IPS-18c (cell line): ENCODE results near the gene TSPAN31.
A peak's percentile ranks its signal among the peaks of the same experiment; 100 is the strongest.

ENCODE experiments used
- H3K4me3 ChIP-seq: 2 replicates; pipeline ENCODE4 v1.7.0; 2013; ENCODE audit warnings: low read depth, mild to moderate bottlenecking, low read length, moderate library complexity; ENCODE audit not compliant: insufficient read depth
- H3K9me3 ChIP-seq: one replicate; pipeline ENCODE4 v1.6.1; 2013; ENCODE audit warnings: mild to moderate bottlenecking, low read length, moderate library complexity; ENCODE audit not compliant: control insufficient read depth, insufficient read depth

Gene TSPAN31

DNA sequence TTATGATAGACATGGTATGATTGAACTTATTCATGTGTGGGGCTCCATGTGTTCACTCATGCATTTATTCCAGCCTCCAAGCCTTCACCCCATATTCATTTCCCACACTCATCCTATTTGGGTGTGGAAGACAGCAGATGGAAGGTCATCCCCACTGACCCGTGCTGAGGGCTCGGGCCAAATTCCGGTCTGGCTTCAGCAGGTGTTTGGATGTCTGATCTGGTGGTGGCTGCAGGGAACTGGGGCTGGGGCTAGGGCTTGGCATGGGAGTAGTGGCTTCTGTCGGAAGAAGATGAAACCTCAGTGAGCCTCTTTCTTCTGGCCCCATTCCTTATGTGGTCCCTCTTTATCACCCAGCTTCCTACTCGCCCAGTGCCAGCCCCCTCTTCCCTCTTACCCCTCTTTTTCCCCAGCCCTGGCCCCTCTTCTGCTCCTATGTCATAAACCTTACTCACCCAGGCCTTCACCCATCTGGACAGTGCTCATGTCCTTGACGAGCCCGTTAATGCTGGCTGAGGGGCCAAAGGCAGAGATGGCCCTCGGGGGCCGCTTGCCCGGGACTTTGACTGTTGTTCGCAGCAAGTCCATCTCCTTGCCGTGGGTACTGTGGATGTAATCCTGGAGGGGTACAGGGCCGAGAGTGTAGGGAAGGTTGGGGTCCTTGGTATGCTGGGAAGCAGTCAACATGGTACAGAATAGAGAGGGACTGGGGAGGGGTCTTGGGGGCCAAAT, 14.3 kb upstream of the TSPAN31 start:
- H3K9me3 ChIP-seq, result no peaks in the 10 kb centered on the region
- no peak overlapping the region for H3K4me3 ChIP-seq

DNA sequence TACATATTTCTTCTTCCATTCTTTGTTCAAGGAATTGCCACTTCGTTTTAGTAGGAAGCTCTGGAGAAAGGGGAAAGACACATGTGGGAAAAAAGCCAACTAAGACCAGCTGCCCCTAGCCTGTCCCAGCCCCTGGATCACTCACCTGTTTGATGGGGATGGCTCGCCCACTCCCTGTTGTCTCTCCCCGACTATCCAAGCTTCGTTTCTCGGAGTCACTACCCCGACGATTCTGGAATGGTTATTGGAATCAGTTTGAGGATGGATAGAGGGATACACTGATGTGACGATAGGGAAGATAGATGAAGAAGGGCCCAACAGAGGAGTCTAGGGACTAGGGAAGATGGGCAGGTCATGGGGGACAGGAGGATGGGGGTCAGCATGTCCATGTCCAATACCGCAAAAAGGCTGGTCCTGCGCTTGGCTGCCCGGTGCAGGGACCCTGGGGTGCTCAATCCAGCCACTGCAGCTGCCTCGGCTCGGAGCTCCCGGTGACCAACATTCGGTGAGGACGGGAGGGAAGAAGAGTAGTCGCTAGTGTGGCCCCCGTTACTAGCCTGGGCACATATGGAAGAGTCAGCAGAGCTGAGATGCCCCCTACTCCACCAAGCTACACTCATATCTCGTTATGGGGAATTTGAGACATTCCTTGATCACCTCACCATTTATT, 13.3 kb upstream of the TSPAN31 start:
- Histone ChIP-seq H3K9me3 (no peaks in the 10 kb centered on the region), H3K4me3 (no peak overlapping the region)

DNA sequence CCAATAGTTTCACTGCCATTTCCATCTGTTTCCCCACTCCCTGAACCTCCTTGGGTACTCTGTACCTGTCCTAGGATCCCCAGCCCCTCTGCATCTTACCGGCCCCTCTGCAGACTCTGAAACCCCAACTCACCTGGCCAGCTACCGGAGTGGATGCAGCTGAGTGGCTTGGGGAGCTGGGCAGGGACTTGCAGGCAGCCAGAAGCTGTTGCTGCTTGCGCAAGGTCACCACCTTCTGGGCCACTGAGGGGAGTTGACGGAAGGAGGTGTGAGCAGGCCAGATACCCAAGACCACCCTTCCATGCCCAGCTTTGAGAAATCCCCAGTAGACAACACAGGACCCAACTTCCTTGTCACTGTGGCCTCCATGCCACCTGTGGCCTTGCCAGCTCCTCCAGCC, 12.6 kb upstream of the TSPAN31 start:
- no peaks in the 10 kb centered on the region for H3K9me3 ChIP-seq
- no peak overlapping the region for H3K4me3 ChIP-seq

DNA sequence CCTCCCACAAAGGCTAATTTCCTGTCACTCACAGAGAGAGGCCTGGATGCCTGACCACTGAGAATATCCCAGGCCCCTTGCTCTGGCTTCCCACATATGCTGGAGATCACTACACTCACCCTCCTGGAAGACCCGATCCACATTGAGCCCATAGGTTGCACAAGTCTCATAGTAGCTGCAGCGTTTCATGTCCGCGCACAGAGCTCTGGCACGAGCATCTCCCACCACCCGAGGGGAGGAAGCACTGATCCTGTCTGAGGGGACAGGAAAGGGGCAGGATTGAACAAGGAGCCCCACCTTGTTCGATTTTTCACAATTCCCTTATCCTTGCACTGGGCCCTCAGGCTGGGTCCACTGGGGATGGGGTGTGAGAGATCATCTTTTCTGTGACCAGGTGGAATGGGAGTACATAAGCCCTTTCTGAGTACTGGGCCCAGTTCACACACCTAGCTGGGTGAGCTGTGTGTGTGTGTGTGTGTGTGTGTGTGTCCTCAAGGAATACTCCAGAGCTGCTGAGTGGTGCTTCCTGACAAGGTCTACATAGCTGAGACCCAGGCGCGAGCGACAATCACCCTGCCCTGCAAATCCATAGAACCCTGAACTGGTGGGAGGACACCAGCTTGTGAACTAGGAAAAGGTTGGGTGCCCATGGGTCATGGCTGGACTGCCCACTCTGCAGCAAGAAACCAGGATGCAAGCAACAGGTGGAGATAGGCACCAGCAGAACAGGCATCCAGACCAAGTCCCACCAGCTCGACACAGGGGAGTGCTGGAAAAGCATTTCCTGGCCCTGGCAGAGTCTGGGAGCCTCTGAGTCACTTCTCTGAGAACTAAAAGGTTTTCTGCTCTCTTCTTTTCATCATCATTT, 11.9 kb upstream of the TSPAN31 start:
- no peak overlapping the region for H3K4me3 ChIP-seq

DNA sequence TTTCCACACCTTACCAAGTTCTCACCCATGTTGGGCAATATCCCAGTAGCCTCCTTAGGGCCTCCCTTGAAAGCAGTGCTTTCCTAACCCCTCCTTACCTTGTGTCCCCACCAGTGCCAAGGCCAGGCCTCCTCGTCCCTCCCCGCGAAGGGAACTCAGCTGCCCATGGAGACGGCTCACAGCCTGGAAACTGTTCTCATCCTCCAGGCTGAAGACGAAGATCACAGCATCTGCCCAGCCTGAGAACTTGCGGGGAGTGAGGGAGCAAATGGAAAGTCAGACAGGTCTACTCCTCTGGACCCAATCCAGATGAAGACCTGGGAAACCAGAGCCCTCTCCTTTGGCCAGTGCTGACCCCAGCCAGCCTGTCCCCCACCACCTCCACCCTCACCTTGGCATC, 10.9 kb upstream of the TSPAN31 start:
- Histone ChIP-seq H3K4me3 (no peak overlapping the region), H3K9me3 (no peaks in the 10 kb centered on the region)

More for the DNA sequence above, 11.9 kb upstream of the TSPAN31 start:
- no peaks in the 10 kb centered on the region for H3K9me3 ChIP-seq

DNA sequence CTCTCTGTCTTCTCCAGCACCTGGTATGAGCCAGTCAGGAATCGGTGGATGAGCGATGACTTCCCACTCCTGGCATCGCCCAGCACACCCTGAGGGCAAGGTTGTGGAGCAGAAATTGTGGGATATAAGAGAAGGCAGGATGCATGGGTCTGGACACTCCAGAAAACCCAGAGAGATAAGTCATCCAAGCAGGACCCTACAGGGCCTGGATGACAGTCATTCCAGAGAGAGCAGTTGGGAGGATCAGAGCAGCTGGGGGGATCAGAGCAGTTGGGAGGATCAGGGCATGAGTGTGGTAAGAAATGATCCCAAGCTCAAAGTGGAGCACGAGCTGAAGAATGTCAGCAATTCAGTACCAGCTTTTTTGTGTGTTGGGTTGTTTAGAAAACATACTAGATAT, 10.2 kb upstream of the TSPAN31 start:
- Histone ChIP-seq H3K9me3 (no peaks in the 10 kb centered on the region), H3K4me3 (no peak overlapping the region)

DNA sequence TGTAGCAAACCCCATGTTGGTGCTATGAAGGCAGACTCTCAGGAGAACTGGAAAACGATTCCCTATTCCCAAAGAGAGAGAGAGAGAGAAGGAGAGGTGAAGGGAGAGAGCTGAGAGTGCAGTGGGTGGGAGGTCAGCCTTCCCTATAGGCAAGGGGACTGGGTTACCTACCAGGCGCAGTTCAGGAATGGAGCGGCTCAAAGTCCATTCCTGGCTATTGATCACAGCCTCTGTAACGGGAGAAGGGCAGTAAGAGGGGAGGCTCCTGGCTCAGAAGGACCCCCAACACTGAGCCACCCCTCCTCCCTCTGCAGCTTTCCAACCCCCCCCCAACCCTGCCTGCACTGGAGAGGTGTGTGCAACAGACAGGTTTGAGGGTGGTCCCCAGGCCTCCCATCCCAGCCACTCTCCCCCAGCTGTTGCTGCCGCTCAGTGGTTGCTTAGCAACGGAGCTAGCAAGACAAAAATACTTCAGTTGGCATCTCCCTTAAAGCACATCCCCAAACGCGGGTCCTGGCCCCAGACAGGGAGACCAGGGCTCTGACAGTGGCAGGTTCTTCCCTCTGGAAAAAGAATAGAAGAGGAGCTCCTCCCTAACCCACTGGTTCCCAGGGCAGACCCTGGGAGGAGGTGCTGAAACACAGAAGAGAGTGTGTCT, 9.5 kb upstream of the TSPAN31 start:
- Histone ChIP-seq H3K9me3 (no peaks in the 10 kb centered on the region), H3K4me3 (no peak overlapping the region)

DNA sequence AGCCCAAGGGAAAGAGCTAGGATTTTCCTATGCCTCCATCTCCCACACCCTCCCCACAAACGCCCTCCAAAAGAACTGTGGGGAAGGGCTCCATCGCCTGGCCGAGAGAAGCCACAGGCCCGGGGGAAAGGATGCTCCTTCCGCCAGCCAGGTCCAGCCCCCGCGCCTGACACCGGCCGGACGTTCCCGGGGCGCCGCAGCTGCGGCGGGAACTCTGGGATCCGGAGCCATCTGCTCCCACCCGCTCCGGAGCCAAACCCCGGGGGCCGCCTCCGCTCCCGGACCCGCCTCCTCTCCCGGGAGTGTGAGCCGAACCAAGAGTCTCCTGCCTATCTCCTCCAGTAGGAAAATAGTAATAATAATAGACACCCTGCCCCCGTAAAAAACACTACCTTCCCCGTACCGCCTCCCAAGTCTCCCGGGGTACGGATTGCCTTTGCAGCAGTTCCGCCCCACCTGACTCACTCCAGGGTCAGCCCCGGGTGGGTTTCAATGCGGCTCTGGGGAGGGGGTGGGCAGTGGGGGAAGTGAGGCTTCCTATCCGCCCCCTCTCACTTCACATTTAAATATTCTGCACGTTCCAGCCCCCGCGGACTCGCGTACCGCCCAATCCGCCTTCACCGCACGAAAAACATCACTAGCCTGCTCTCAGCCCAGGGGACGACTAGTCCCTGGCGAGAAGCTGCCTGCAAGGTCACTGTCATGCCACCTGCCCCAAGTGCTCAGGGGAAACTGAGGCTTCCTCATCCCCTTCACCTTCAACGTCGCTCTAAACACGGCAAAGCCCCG, 8.7 kb upstream of the TSPAN31 start:
- Histone ChIP-seq H3K9me3 (no peaks in the 10 kb centered on the region), H3K4me3 (peak overlapping the region; percentile 53)

DNA sequence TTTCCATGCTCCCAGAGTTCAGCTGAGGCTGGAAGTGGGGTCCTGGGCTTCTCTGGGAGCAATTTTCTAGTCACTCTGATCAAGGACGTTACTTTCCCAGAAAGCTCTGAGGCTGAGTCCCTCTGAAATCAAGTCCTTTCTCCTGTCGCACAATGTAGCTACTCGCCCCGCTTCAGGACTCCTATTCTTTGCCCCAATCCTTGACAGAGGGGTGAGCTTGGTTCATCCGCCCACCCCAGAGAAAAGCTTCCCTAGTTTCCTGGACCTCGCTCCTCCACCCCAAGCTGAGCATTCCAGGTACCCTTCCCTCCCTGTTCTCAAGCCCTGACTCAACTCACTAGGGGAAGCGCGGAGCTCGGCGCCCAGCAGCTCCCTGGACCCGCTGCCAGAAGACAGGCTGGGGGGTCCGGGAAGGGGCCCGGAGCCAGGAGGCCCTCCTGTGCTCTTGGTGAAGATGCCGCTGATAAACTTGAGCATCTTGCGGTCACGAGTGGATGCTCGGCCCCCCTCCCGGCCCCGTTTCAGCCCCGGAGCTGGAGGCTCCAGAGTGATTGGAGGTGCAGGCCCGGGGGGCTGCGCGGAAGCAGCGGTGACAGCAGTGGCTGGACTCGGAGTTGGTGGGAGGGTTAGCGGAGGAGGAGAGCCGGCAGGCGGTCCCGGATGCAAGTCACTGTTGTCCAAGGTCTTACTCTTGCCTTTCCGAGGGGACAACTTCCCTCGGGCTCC, 7.9 kb upstream of the TSPAN31 start:
- peak overlapping the region; percentile 53 for H3K4me3 ChIP-seq

DNA sequence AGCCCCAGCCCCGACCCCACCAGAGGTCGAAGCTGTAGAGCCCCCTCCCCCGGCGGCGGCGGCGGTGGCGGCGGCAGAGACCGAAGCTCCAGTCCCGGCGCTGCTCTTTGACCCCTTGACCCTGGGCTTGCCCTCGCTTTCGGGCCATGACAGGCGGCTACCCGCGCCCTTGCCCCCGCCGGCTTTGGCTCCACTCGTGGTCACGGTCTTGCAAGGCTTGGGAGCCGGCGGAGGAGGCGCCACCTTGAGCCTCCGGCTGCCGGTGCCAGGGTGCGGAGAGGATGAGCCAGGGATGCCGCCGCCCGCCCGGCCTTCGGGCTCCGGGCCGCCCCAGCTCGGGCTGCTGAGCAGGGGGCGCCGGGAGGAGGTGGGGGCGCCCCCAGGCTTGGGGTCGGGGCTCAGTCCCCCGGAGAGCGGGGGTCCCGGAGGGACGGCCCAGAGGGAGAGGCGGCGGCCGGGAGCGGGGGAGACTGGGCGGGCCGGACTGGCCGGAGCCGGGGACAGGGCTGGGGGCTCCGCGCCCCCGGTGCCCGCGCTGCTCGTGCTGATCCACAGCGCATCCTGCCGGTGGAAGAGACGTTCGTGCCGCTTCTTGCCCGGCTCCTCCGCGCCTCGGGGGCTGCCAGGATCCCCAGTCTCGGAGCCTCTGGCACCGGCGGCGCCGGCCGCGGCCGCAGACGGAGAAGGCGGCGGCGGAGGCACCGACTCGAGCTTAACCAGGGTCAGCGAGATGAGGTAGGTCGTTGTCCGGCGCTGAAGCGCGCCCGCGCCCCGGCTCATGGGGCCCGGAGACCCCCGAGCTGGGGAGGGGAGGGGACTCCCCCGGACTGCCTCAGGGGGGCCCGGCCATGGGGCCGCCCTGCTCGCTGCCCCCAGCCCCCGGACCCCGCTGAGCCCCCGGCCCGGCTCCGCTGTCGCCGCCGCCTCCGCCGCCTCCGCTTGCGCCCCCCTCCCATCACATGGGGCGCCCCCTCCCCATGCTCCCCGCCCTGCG, 7.1 kb upstream of the TSPAN31 start:
- Histone ChIP-seq H3K9me3 (no peaks in the 10 kb centered on the region), H3K4me3 (peak overlapping the region; percentile 53)

More for the DNA sequence above, 7.9 kb upstream of the TSPAN31 start:
- H3K9me3 ChIP-seq, result no peaks in the 10 kb centered on the region

DNA sequence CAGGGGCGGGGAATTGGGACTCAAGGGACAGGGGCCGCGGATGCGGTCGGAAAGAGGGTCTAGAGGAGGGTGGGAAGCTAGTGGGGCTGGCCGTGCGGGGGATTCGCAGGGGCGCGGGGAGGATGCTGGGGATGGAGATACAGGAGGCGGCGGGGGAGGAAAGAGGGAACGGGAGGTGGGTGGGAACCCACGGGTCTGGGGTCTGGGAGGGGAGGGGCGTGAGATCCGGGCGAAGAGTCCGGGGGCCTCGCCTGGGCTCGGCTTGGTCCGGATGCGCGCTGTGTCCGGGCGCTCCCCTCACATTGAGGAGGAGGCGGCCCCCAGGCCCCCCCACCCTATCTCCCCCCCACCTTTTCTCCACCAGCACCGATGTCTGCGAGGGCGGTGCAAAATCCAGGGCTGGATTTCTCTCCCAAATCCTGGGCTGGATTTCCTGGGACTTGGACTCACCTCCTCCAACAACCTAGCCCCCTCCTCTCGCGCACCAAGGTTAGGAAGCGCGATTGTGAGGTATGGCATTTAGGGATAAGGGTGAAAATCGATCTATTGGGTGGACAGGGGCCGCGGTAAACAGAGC, 6.1 kb upstream of the TSPAN31 start, which contains the start of gene AGAP2:
TSS of gene AGAP2 (minus strand) at position 82 of the 577 bp plus-strand sequence. CDS start 496 bp downstream, outside the sequence.
- H3K9me3 ChIP-seq, result no peaks in the 10 kb centered on the region
- H3K4me3 ChIP-seq, result peak within 1 kb of the TSS; percentile 53

DNA sequence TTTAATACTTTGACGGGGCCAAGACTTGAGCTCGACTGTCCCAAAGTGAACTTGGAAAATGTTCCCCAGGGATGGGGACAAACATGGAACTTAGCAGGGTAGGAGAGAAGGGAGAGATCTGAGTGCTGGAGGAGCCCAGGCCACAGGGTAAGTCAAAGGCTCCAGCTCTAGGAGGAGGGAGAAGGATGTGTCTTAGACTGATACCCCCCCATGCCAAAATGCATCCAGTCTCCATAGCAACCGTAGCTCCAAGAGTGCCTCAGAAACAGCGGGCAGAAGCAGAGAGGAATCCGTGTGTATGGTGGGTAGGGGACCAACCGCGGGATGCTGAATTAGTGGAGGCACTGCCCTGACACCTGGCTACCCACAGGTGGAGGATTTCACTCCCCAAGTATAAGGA, 5.5 kb upstream of the TSPAN31 start:
- H3K9me3 ChIP-seq, result no peaks in the 10 kb centered on the region
- no peak overlapping the region for H3K4me3 ChIP-seq

DNA sequence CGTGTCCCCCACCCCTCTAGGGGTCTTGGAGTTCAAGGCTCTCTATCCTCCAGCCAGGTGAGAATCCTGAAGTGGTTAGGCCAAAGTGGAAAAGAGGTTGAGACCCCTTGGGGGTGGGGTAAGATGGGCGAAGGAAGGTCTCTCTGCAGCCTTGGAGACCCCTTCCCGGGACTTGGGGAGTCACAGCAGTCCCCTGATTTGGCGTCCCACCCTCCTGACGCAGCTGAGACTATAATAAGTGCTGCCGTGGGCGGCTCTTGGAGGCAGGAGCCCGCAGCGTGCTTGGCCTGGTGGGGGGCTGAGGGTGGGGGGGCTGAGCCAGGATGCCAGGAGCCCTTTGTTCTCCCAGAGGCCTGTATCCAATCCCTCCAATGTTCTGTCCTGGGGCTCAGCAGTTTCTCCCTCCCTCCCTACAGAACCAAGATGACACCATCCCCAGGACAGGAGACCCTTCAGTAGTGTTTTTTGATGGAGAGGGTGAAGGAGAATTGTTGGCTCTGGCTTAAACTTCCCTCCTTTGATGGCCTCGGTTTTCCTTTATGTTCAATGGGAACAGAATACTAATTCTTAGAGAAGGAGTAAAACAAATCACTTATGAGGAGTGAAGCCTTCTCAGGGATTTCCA, 4.8 kb upstream of the TSPAN31 start:
- Histone ChIP-seq H3K4me3 (no peak overlapping the region), H3K9me3 (no peaks in the 10 kb centered on the region)

DNA sequence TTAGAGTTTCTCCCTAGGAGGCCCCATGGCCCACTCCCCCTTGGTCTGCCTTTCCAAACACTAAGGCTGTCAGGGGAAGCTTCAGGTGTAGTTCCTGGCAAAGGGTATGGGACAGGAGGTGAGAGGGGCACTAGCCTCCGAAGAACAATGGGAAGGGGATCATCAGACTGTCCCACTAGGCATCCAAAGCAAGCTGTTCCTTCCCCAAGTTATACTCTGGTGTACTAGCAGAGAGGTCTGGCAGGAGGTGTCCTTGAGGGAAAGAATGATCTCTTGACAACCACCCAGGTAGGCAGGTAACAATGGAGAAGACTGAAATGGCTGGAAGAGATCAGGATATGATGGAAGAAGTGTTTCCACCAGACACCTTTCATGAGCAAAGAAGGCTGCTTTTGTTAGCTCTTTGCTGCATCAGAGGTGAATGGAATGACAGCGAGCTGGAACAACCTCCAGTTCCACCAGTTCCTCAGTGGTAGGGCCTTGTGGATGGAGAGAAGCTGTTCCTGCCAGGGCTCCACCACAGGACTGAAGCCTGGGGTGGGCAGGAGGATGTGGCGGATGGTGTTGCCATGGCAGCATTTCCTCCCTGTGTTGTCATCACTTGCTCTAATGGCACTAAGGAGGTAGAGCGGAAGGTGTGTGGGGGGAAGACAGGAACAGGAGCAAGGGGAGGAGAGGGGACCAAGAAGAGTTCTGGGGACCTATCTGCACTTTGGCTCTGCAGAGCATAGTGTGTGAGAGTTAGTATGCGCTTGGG, 4.0 kb upstream of the TSPAN31 start:
- H3K9me3 ChIP-seq, result no peaks in the 10 kb centered on the region
- no peak overlapping the region for H3K4me3 ChIP-seq
